ENCODE data around the gene SEPTIN1. TPM values are rescaled to one million over a fixed set of nuclear protein-coding genes. Genes with fewer than 3 reads are reported as not detected.
"Not testable (repeated sequence)": the region's sequence is repeated elsewhere in the genome, so short reads cannot be mapped to it uniquely, and the experiment has no call there.

The SEPTIN1 gene
- total RNA-seq, 1 experiment from 2014 or later, result 3.4 TPM

DNA sequence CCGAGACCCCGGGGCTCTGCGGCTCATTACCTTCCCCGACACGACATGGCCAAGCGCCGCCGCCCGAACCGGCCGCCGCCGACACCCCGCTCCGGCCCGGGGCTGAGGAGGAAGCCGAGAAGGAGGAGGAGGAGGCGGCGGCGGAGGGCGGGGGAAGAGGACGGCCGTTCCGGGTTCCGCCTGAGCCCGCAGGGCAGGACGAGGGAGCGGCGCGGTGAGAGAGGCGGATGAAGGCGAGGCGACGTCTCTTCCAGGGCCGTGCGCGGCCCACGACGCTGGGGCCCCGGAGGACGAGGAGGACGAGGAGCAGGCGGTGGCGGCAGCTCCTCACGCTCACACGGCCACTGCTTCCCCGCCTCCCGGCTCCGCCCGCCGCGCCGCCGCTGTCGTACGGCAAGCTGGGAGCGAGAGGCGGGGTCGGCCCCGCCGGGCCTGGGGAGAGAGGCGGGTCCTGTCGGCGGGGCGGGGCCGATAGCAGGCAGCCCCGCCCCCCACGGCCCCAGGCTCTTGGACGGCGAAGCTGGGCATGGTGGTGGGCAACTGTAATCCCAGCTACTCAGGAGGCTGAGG is 47.2 kb downstream of the SEPTIN1 start:
- peaks cover 8 to 10% of the 10 kb centered on the region in 2 experiments; a peak in 3 of 4 replicates for H3K4me1 ChIP-seq (ENCODE audit: control insufficient read depth in 1 of 2, insufficient read depth in 2 of 2, low read length in 2 of 2)
- peak overlapping the region; percentile 47 to 63 for H3K4me3 ChIP-seq (replicated peaks in 1 of 2; ENCODE audit: low read depth in 1 of 2, low read length in 2 of 2)
- H3K36me3 ChIP-seq (ENCODE audit: control insufficient read depth in 1 of 2, insufficient read depth in 2 of 2, low read length in 2 of 2); H3K9me2 ChIP-seq (ENCODE audit: insufficient read depth); BruUV-seq (replicated peaks); H3K9me3 ChIP-seq (ENCODE audit: control insufficient read depth in 1 of 2, insufficient read depth in 1 of 2, low read depth in 1 of 2, low read length in 2 of 2); intact Hi-C loops (cut with micrococcal nuclease); H2AFZ ChIP-seq (ENCODE audit: low read depth, low read length, poor library complexity, severe bottlenecking); H3K27me3 ChIP-seq (ENCODE audit: insufficient read depth, low read length); H4K20me1 ChIP-seq (ENCODE audit: insufficient read depth): not testable (repeated sequence)
- H3K27ac ChIP-seq (ENCODE audit: low read depth, low read length), result peak overlapping the region; percentile 92
- TF ChIP-seq ELF1 (IDR thresholded peaks at IDR 0.05; ENCODE audit: borderline replicate concordance, low read depth), result 0 out of 2 replicates have a peak, but pooled peaks have one; percentile 21
- peak; percentile 51 for TF ChIP-seq ZFX (IDR thresholded peaks at IDR 0.05)
- TF ChIP-seq POLR2AphosphoS5 (IDR thresholded peaks at IDR 0.05; ENCODE audit: low read depth, low read length), result peak; percentile 75
- peak; percentile 27 for TF ChIP-seq POLR2A (IDR thresholded peaks at IDR 0.05; ENCODE audit: borderline replicate concordance, extremely low read depth, insufficient read depth, insufficient read length)
- peak overlapping the region; percentile 70 for H3K9ac ChIP-seq (ENCODE audit: low read length)
- ChIA-PET CTCF (interaction anchor here (1.1 kb wide), 2 partner anchors 35 to 223 kb away, joined by 3 to 4 read pairs; partner anchors contain the start of gene TBC1D10B), RAD21 (ENCODE audit: low non-redundant PET in 1 of 2, low total read pairs in 2 of 2, uncharacterized antibody in 2 of 2, unreplicated experiment in 2 of 2) (interaction anchor here in 1 of 2 experiments (0.6 kb wide), 1 partner anchor 73 kb away, joined by 5 read pairs; the partner anchor contains the start of gene ZNF771), POLR2A (interaction anchor here (1.2 to 1.3 kb wide), 2 partner anchors 36 to 73 kb away, joined by 5 read pairs; partner anchors contain the start of genes TBC1D10B and ZNF771)
- ATAC-seq, result peak; percentile 85
- peak; percentile 28 for DNase-seq (ENCODE audit: low read depth, low spot score)
- peak overlapping the region; percentile 70 for H3K4me2 ChIP-seq (ENCODE audit: low read length)
- peaks cover 11% of the 10 kb centered on the region for H3K79me2 ChIP-seq (ENCODE audit: insufficient read depth, low read length)

DNA sequence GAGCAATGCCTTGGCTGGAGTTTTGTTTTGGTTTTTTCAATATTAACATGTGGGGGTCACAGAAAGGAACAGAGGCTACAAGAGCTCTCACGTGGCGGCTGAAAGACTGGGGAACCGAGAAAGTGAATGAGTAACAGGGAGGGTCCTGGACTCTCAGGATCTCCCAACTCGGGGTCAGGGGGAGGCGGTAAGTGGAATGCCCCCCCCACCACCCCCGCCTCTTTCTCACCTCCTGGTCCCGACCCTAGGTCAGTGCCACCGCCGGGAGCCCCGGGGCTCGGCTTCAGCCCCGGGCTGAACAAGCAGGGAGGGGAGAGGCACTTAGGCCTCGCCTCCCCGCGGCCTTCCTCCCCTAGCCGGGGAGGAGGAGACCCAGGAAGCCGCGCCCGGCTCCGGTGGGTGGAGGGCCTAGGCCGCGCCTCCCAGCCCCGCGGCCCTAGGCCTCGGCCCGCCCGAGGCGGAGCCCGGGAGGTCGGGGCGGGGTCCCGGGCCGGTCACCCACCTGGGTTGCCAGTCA is 47.8 kb downstream of the SEPTIN1 start:
- H3K27me3 ChIP-seq (ENCODE audit: insufficient read depth, low read length); H2AFZ ChIP-seq (ENCODE audit: low read depth, low read length, poor library complexity, severe bottlenecking); H3K9me2 ChIP-seq (ENCODE audit: insufficient read depth); intact Hi-C loops (cut with micrococcal nuclease); H3K9me3 ChIP-seq (ENCODE audit: control insufficient read depth in 1 of 2, insufficient read depth in 1 of 2, low read depth in 1 of 2, low read length in 2 of 2); BruUV-seq (replicated peaks); H3K36me3 ChIP-seq (ENCODE audit: control insufficient read depth in 1 of 2, insufficient read depth in 2 of 2, low read length in 2 of 2); H4K20me1 ChIP-seq (ENCODE audit: insufficient read depth): not testable (repeated sequence)
- H3K79me2 ChIP-seq (ENCODE audit: insufficient read depth, low read length), result peaks cover 11% of the 10 kb centered on the region
- H3K4me2 ChIP-seq (ENCODE audit: low read length), result peak overlapping the region; percentile 65
- ChIA-PET POLR2A (interaction anchor here (1.3 kb wide), 1 partner anchor 36 kb away, joined by 5 read pairs; the partner anchor contains the start of gene TBC1D10B), RAD21 (ENCODE audit: low non-redundant PET in 1 of 2, low total read pairs in 2 of 2, uncharacterized antibody in 2 of 2, unreplicated experiment in 2 of 2) (interaction anchor here in 1 of 2 experiments (0.6 kb wide), 1 partner anchor 73 kb away, joined by 5 read pairs; the partner anchor contains the start of gene ZNF771), CTCF (interaction anchor here (1.1 kb wide), 2 partner anchors 36 to 222 kb away, joined by 3 to 4 read pairs; partner anchors contain the start of gene TBC1D10B)
- peak overlapping the region; percentile 49 to 63 for H3K4me3 ChIP-seq (replicated peaks in 1 of 2; ENCODE audit: low read depth in 1 of 2, low read length in 2 of 2)
- H3K4me1 ChIP-seq (ENCODE audit: control insufficient read depth in 1 of 2, insufficient read depth in 2 of 2, low read length in 2 of 2), result peaks cover 8 to 10% of the 10 kb centered on the region in 2 experiments; a peak in 3 of 4 replicates
- DNase-seq (ENCODE audit: low read depth, low spot score) (peak; percentile 53), ATAC-seq (peak; percentile 95)
- peak overlapping the region; percentile 92 for H3K27ac ChIP-seq (ENCODE audit: low read depth, low read length)
- peak; percentile 55; the same call in 1 of the 2 replicates for TF ChIP-seq ZFX (IDR thresholded peaks at IDR 0.05)
- H3K9ac ChIP-seq (ENCODE audit: low read length), result peak overlapping the region; percentile 70

Other genes with a start within 250 kb of the SEPTIN1 start
- gene CORO1A, start 199.0 kb downstream of the SEPTIN1 start, total RNA-seq (2021; ENCODE audit: unreplicated experiment), result 7.0 TPM
- 180 TPM for gene BOLA2B, start 188.9 kb downstream of the SEPTIN1 start, total RNA-seq (2021; ENCODE audit: unreplicated experiment)
- 48.3 TPM for gene SLX1A, start 188.7 kb downstream of the SEPTIN1 start, total RNA-seq (2021; ENCODE audit: unreplicated experiment)
- gene SULT1A3, start 183.3 kb downstream of the SEPTIN1 start, total RNA-seq (2021; ENCODE audit: unreplicated experiment), result 23.5 TPM
- gene NPIPB13, start 134.1 kb downstream of the SEPTIN1 start, total RNA-seq (2021; ENCODE audit: unreplicated experiment), result 9.1 TPM
- 51.8 TPM for gene CD2BP2, start 27.3 kb downstream of the SEPTIN1 start, total RNA-seq (2021; ENCODE audit: unreplicated experiment)
- 49.2 TPM for gene TBC1D10B, start 12.1 kb downstream of the SEPTIN1 start, total RNA-seq (2021; ENCODE audit: unreplicated experiment)
- not detected for gene MYL11, start 7.8 kb downstream of the SEPTIN1 start, total RNA-seq (2021; ENCODE audit: unreplicated experiment)
- 17.9 TPM for gene ZNF48, start 12.9 kb upstream of the SEPTIN1 start, total RNA-seq (2021; ENCODE audit: unreplicated experiment)
- gene ZNF771, start 25.0 kb upstream of the SEPTIN1 start, total RNA-seq (2021; ENCODE audit: unreplicated experiment), result 11.0 TPM
- 125 TPM for gene DCTPP1, start 47.5 kb upstream of the SEPTIN1 start, total RNA-seq (2021; ENCODE audit: unreplicated experiment)
- gene SEPHS2, start 63.3 kb upstream of the SEPTIN1 start, total RNA-seq (2021; ENCODE audit: unreplicated experiment), result 51.3 TPM
- 1.4 TPM for gene ITGAL, start 90.2 kb upstream of the SEPTIN1 start, total RNA-seq (2021; ENCODE audit: unreplicated experiment)
- 48.8 TPM for gene ZNF768, start 144.0 kb upstream of the SEPTIN1 start, total RNA-seq (2021; ENCODE audit: unreplicated experiment)
- gene ZNF747, start 152.3 kb upstream of the SEPTIN1 start, total RNA-seq (2021; ENCODE audit: unreplicated experiment), result 2.1 TPM
- 9.1 TPM for gene ZNF764, start 175.8 kb upstream of the SEPTIN1 start, total RNA-seq (2021; ENCODE audit: unreplicated experiment)
- 3.6 TPM for gene ZNF688, start 189.2 kb upstream of the SEPTIN1 start, total RNA-seq (2021; ENCODE audit: unreplicated experiment)
- 0.15 TPM for gene ZNF785, start 203.1 kb upstream of the SEPTIN1 start, total RNA-seq (2021; ENCODE audit: unreplicated experiment)
- gene ZNF689, start 227.8 kb upstream of the SEPTIN1 start, total RNA-seq (2021; ENCODE audit: unreplicated experiment), result 10.3 TPM

Measured in HCT116 (cell line).